HG02763 (cell line): ENCODE data around the gene ENTPD3.

Experiments
- ATAC-seq: cut with Tn5 transposase; IDR thresholded peaks from one replicate; pipeline ENCODE4 v1.9.1; 2021; ENCODE audit warnings: mild to moderate bottlenecking, moderate library complexity; ENCODE audit not compliant: unreplicated experiment

Gene ENTPD3, protein sequence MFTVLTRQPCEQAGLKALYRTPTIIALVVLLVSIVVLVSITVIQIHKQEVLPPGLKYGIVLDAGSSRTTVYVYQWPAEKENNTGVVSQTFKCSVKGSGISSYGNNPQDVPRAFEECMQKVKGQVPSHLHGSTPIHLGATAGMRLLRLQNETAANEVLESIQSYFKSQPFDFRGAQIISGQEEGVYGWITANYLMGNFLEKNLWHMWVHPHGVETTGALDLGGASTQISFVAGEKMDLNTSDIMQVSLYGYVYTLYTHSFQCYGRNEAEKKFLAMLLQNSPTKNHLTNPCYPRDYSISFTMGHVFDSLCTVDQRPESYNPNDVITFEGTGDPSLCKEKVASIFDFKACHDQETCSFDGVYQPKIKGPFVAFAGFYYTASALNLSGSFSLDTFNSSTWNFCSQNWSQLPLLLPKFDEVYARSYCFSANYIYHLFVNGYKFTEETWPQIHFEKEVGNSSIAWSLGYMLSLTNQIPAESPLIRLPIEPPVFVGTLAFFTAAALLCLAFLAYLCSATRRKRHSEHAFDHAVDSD

GRCh38 chr3:40387001-40387894 lies at the start of gene ENTPD3:
Gene ENTPD3, plus strand, starts transcription at chr3:40387184. Its CDS starts 874 bp downstream, at chr3:40388058.
- ATAC-seq: no peak

- ATAC-seq: no peak
Measured at GRCh38 chr3:40339871-40340270, 47.1 kb upstream of the ENTPD3 start.

GRCh38 chr3:40340541-40341170 lies 46.3 kb upstream of the ENTPD3 start:
- ATAC-seq: no peak

DNA sequence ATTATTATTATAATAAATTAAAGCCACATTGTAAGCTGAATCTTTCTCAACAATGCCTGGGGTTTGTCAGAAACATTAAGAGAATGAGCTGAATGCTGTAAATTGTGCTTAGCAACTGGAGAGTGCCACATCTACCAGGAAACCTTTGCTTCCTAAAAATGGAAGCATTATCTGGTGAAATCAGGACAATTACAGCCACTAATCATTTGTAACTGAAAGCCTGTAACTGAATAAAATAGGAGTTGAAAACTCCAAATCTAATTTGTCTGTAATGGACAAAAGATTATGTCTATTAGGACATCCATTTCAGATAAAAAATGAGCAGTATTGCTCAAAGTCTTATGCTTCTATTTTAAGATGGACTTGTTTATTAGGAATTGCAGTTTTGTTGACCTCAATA lies 45.3 kb upstream of the ENTPD3 start:
- no peak for ATAC-seq

DNA sequence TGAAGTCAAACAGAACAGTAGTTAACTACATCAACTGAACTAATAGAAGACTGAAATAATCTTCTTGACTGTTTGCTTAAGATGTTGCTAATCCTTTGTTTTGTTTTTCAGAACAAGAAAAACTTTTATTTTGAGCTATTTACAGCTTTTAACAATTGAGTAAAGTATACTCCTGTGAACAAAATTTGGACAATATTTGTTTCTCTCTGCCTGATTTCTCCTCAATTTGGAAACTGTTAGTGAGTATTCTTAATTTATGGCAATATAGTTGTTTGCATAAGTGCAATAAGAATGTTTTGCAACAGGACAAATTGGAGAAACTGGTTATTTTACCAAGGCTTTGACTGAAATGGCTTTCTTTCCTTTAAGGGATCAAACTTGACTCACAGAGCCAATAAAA lies 36.5 kb upstream of the ENTPD3 start:
- no peak for ATAC-seq

DNA sequence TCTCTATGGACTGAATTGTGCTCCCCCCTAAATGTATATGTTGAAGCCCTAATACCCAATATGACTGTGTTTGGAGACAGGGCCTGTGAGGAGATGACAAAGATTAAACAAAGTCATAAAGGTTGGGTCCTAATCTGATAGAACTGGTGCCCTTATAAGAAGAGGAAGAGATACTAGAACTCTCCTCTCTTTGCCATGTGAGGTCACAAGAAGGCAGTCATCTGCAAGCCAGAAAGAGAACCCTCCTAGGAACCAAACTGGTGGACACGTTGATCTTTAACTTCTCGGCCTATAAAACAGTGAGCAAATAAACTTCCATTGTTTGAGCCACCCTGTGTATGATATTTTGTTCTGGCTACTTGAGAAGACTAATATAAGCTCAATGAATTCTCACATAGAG lies 31.6 kb upstream of the ENTPD3 start:
- ATAC-seq: no peak

GRCh38 chr3:40358454-40358853 lies 28.5 kb upstream of the ENTPD3 start:
- ATAC-seq: no peak

- no peak for ATAC-seq
Measured at GRCh38 chr3:40363674-40364073, 23.3 kb upstream of the ENTPD3 start.

- ATAC-seq: no peak
Measured at GRCh38 chr3:40366203-40367162, 20.5 kb upstream of the ENTPD3 start.

DNA sequence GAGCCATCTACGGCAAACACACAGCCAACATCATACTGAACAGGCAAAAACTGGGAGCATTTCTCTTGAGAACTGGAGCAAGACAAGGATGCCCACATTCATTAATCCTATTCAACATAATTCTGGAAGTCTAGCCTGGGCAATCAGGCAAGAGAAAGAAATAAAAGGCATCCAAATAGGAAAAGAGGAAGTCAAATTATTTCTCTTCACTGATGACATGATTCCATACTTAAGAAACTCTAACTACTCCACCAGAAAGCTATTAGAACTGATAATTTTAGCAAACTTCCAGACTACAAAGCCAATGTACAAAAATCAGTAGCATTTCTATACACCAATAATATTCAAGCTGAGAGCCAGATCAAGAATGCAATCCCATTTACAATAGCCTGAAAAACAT lies 17.3 kb upstream of the ENTPD3 start:
- no peak for ATAC-seq

DNA sequence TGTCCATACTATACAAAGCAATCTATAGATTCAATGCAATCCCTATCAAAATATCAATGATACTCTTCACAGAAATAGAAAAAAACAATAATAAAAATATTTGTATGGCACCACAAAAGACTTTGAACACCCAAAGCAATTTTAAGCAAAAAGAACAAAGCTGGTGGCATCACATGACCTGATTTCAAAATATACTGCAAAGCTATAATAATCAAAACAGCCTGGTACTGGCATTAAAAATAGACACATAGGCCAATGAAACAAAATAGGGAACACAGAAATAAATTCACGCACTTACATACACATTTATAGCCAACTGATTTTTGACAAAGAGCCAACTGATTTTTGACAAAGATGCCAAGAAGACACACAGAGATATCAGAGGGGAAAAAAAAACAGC lies 9.2 kb upstream of the ENTPD3 start:
- no peak for ATAC-seq

DNA sequence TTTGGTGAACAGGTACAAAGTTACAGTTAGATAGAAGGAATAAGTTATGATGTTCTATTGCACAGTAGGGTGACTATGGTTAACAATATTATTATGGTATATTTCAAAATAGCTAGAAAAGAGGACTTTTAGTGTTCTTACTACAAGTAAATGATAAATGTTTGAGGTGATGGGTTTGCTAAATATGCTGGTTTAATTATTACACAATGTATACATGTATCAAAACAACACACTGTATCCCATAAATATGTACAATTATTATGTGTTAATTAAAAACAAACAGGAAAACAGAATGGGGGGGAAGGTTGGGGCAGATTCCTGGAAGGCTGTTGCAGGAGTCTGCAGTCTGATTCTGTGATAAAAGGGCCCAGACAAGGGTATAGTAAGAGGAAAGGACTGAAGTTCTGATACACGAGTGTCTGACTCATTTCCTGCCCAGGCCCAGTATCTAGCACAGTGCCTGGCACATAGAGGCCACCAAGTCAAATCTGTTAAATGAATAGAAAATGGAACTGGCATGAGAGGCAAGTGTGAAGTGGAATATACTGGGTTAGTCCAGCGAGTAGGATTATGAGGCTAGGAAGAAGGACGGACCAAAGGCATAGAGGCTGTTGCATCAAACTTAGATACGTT lies 7.2 kb upstream of the ENTPD3 start:
- ATAC-seq: no peak

DNA sequence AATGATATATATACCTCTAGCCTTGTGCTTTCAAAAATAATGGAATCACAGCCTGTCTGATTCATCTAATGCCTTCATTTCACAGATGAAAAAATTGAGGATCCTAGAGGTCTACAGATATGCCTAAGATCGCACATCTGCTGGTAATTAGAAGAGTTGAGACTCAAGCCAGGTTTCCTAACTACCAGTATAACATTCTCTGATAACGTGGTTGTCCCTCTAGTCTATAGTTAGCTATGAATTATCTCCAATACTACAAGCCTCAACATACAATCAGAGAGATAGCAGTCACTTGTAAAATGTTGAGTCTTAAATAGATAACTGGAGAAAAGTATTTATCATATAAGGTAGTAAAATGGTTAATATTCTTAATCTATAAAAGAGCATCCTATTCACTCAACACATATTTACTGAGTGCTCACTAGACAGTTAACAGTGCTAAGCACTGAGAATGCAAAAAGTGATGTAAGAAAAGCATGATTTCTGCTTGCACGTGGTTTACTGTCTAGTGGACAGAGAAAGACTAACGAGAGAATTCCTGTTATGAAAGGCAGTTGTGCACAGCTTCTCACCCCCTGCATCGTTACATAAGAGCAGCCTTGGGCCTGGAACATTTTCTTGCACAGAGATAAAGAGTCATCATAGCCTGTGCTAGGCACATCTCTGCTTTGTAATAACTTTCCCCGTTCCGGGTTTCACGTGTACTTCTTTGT lies 4.9 kb upstream of the ENTPD3 start:
- ATAC-seq: no peak

DNA sequence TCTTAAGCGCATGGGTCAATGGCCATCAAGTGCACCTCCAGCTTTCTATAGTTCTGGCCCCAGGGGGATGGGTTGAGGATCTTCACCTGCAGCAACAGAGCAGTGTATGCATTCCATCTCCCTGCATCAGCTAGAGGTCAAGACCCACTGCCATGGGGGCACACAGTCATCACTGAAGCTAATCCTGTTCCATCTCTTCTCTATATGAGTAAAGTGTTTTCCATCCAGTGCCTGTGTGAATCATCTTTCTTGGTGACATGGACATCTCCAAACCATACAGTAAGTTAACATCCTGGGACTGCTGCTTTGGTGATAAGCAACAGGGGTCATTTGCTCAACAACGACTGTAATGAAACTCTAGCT lies 4.4 kb upstream of the ENTPD3 start:
- no peak for ATAC-seq

DNA sequence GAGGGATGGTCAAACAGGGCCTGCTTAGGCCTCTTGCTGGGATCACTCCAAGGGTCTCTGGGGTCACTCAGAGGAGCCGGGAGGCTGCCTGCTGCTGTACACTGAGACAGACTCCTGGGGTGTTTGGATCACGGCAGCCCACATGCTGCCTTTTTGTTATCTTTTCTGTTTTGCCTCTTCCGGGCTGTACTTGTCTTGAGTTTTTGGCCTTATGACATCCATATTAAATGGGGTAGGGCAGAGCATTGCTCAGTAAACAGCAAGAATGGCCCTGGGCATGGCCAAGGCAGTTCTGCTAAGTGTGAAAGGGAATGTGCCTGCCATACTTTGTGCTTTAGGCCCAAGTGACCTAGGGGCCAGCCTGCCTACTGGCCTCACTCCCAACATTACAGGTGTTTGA lies 771 bp upstream of the ENTPD3 start:
- ATAC-seq: no peak

DNA sequence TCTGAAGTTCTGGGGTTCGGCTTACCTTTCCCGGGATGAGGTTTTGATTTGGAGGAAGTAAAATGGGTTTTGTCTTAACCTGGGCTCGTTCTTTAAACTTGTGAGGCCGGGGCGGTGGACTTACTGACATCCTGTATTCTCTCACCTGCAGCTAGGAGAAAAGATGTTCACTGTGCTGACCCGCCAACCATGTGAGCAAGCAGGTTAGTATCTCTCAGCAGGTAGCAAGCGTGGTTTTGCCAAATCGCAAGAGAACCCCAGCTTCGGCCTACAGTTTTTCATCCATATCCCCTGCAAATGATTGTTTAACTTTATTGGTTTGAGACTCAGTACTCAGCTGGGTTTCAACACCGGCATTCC lies 891 bp downstream of the ENTPD3 start:
- ATAC-seq: no peak

- ATAC-seq: no peak
Measured at GRCh38 chr3:40396406-40396805, 9.4 kb downstream of the ENTPD3 start.

GRCh38 chr3:40397129-40397528 lies 10.1 kb downstream of the ENTPD3 start:
- no peak for ATAC-seq

- no peak for ATAC-seq
Measured at GRCh38 chr3:40397912-40398311, 10.9 kb downstream of the ENTPD3 start.
